ENCODE measurements around the gene ILKAP.

Gene ILKAP

GRCh38 chr2:238145046-238145445, 58.4 kb downstream of the ILKAP start:
- no peak for DNase-seq (ENCODE audit: low spot score in 2 of 2)
- no peaks in the 10 kb centered on the region for H3K27me3 Mint-ChIP-seq
- H3K9me3 Mint-ChIP-seq = no peaks in the 10 kb centered on the region
- no peak for ATAC-seq (replicated peaks; ENCODE audit: extremely low read depth, poor library complexity, severe bottlenecking)
- H3K36me3 Mint-ChIP-seq (ENCODE audit: insufficient read depth) = no peaks in the 10 kb centered on the region
- no peak overlapping the region for H3K27ac Mint-ChIP-seq (ENCODE audit: low read depth)
- H3K4me3 Mint-ChIP-seq = no peak overlapping the region
- peaks cover 15% of the 10 kb centered on the region for H3K4me1 Mint-ChIP-seq

- Mint-ChIP-seq H3K27ac (ENCODE audit: low read depth) (no peak overlapping the region), H3K9me3 (no peaks in the 10 kb centered on the region), H3K36me3 (ENCODE audit: insufficient read depth) (no peaks in the 10 kb centered on the region), H3K27me3 (no peaks in the 10 kb centered on the region), H3K4me1 (peaks cover 15% of the 10 kb centered on the region), H3K4me3 (no peak overlapping the region)
- no peak for DNase-seq (ENCODE audit: low spot score in 2 of 2)
- no peak for ATAC-seq (replicated peaks; ENCODE audit: extremely low read depth, poor library complexity, severe bottlenecking)
Measured at GRCh38 chr2:238144262-238144661, 59.2 kb downstream of the ILKAP start.

GRCh38 chr2:238143239-238143951, 60.1 kb downstream of the ILKAP start:
- Mint-ChIP-seq H3K4me1 (peaks cover 15% of the 10 kb centered on the region), H3K27me3 (no peaks in the 10 kb centered on the region), H3K36me3 (ENCODE audit: insufficient read depth) (no peaks in the 10 kb centered on the region), H3K9me3 (no peaks in the 10 kb centered on the region), H3K27ac (ENCODE audit: low read depth) (no peak overlapping the region), H3K4me3 (no peak overlapping the region)
- ATAC-seq (replicated peaks; ENCODE audit: extremely low read depth, poor library complexity, severe bottlenecking) (no peak), DNase-seq (ENCODE audit: low spot score in 2 of 2) (no peak)

- Mint-ChIP-seq H3K27ac (ENCODE audit: low read depth) (no peak overlapping the region), H3K27me3 (no peaks in the 10 kb centered on the region), H3K4me3 (no peak overlapping the region), H3K9me3 (no peaks in the 10 kb centered on the region), H3K36me3 (ENCODE audit: insufficient read depth) (no peaks in the 10 kb centered on the region), H3K4me1 (peaks cover 15% of the 10 kb centered on the region)
- ATAC-seq (replicated peaks; ENCODE audit: extremely low read depth, poor library complexity, severe bottlenecking) (no peak), DNase-seq (ENCODE audit: low spot score in 2 of 2) (no peak)
Measured at GRCh38 chr2:238142382-238143205, 60.9 kb downstream of the ILKAP start.

- ATAC-seq (replicated peaks; ENCODE audit: extremely low read depth, poor library complexity, severe bottlenecking) = no peak
- peak overlapping the region; percentile 21 for H3K27ac Mint-ChIP-seq (ENCODE audit: low read depth)
Measured at GRCh38 chr2:238141541-238142318, 61.8 kb downstream of the ILKAP start.

GRCh38 chr2:238140721-238141540, 62.6 kb downstream of the ILKAP start:
- no peak for DNase-seq (ENCODE audit: low spot score in 2 of 2)
- H3K4me3 Mint-ChIP-seq = no peak overlapping the region
- no peaks in the 10 kb centered on the region for H3K27me3 Mint-ChIP-seq
- no peak overlapping the region for H3K27ac Mint-ChIP-seq (ENCODE audit: low read depth)
- peaks cover 15% of the 10 kb centered on the region for H3K4me1 Mint-ChIP-seq
- H3K9me3 Mint-ChIP-seq = no peaks in the 10 kb centered on the region
- no peaks in the 10 kb centered on the region for H3K36me3 Mint-ChIP-seq (ENCODE audit: insufficient read depth)
- ATAC-seq (replicated peaks; ENCODE audit: extremely low read depth, poor library complexity, severe bottlenecking) = no peak

More at GRCh38 chr2:238141541-238142318, 61.8 kb downstream of the ILKAP start:
- Mint-ChIP-seq H3K4me1 (peaks cover 15% of the 10 kb centered on the region), H3K36me3 (ENCODE audit: insufficient read depth) (no peaks in the 10 kb centered on the region), H3K9me3 (no peaks in the 10 kb centered on the region), H3K27me3 (no peaks in the 10 kb centered on the region), H3K4me3 (no peak overlapping the region)
- DNase-seq (ENCODE audit: low spot score in 2 of 2) = no peak

GRCh38 chr2:238140040-238140439, 63.5 kb downstream of the ILKAP start:
- Mint-ChIP-seq H3K27ac (ENCODE audit: low read depth) (no peak overlapping the region), H3K9me3 (no peaks in the 10 kb centered on the region), H3K4me1 (peaks cover 15% of the 10 kb centered on the region), H3K36me3 (ENCODE audit: insufficient read depth) (no peaks in the 10 kb centered on the region), H3K27me3 (no peaks in the 10 kb centered on the region), H3K4me3 (no peak overlapping the region)
- no peak for DNase-seq (ENCODE audit: low spot score in 2 of 2)
- no peak for ATAC-seq (replicated peaks; ENCODE audit: extremely low read depth, poor library complexity, severe bottlenecking)

GRCh38 chr2:238139196-238140039, 64.1 kb downstream of the ILKAP start:
- Mint-ChIP-seq H3K27me3 (no peaks in the 10 kb centered on the region), H3K4me3 (no peak overlapping the region), H3K4me1 (peaks cover 15% of the 10 kb centered on the region), H3K36me3 (ENCODE audit: insufficient read depth) (no peaks in the 10 kb centered on the region), H3K9me3 (no peaks in the 10 kb centered on the region), H3K27ac (ENCODE audit: low read depth) (no peak overlapping the region)
- no peak for ATAC-seq (replicated peaks; ENCODE audit: extremely low read depth, poor library complexity, severe bottlenecking)
- DNase-seq (ENCODE audit: low spot score in 2 of 2) = no peak

GRCh38 chr2:238138331-238139195, 64.9 kb downstream of the ILKAP start, which contains the start of gene KLHL30:
Gene KLHL30 (plus strand): TSS chr2:238138668. CDS start chr2:238140755, 2,087 bp downstream.
- Mint-ChIP-seq H3K4me3 (no peak within 1 kb of the TSS), H3K9me3 (no peaks in the 10 kb centered on the region), H3K36me3 (ENCODE audit: insufficient read depth) (no peaks in the 10 kb centered on the region), H3K4me1 (peaks cover 10% of the 10 kb centered on the region), H3K27me3 (no peaks in the 10 kb centered on the region), H3K27ac (ENCODE audit: low read depth) (no peak within 1 kb of the TSS)
- DNase-seq (ENCODE audit: low spot score in 2 of 2) (no peak), ATAC-seq (replicated peaks; ENCODE audit: extremely low read depth, poor library complexity, severe bottlenecking) (no peak)

GRCh38 chr2:238137885-238138284, 65.6 kb downstream of the ILKAP start:
- DNase-seq (ENCODE audit: low spot score in 2 of 2) (no peak), ATAC-seq (replicated peaks; ENCODE audit: extremely low read depth, poor library complexity, severe bottlenecking) (no peak)
- no peak overlapping the region for H3K27ac Mint-ChIP-seq (ENCODE audit: low read depth)
- no peaks in the 10 kb centered on the region for H3K9me3 Mint-ChIP-seq
- peaks cover 10% of the 10 kb centered on the region for H3K4me1 Mint-ChIP-seq
- H3K4me3 Mint-ChIP-seq = no peak overlapping the region
- no peaks in the 10 kb centered on the region for H3K36me3 Mint-ChIP-seq (ENCODE audit: insufficient read depth)
- H3K27me3 Mint-ChIP-seq = no peaks in the 10 kb centered on the region
